Mammary epithelial cell (primary cell): Measurements from ENCODE around the gene NIPBL.

Experiments used
- CTCF ChIP-seq, 2 donors: IDR thresholded peaks in 1 of 2; conservative IDR thresholded peaks in 1 of 2; 2 replicates each; pipeline ENCODE4 v1.5.1; 2011 to 2012; ENCODE audit warnings: inconsistent platforms in 2 of 2, low read length in 2 of 2, mild to moderate bottlenecking in 2 of 2, control low read depth in 1 of 2, low read depth in 1 of 2; ENCODE audit not compliant: insufficient read depth in 1 of 2; ENCODE audit errors: extremely low read depth in 1 of 2
- EZH2 ChIP-seq: IDR thresholded peaks from 2 replicates; pipeline ENCODE4 v1.6.1; 2012; ENCODE audit warnings: low read length, inconsistent platforms, borderline replicate concordance

DNA sequence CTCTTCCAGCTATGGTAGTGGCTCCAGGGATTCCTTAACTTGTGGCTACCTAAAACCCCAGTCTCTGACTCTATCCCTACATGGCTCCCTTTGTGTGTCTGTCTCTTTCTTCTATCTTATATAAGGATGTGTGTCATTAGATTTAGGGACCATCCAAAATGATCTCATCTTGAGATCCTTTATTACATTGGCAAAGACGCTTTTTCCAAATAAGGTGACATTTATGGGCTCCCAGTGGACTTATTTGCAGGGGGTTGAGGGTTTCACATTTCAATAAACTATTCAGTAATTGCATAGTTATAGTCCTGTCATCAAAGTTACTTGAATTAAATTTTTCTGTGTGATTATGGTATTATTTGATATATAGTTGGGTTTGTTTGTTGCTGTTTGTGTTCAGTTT lies 59.2 kb downstream of the NIPBL start:
- no peak for TF ChIP-seq CTCF (conservative IDR thresholded peaks at IDR 0.05 in 1 of 2, IDR thresholded peaks at IDR 0.05 in 1 of 2; ENCODE audit: extremely low read depth in 1 of 2, insufficient read depth in 1 of 2, low read depth in 1 of 2, low read length in 2 of 2)
- no peak for TF ChIP-seq EZH2
